ENCODE results near the gene HNRNPC. TPM values are rescaled to one million over a fixed set of nuclear protein-coding genes. Genes with fewer than 3 reads are reported as not detected.
"Not testable (repeated sequence)": the region's sequence is repeated elsewhere in the genome, so short reads cannot be mapped to it uniquely, and the experiment has no call there.

Gene HNRNPC
- total and polyA plus RNA-seq, 10 of the 15 experiments (the other 5 are each of a cell fraction or from before 2014, with no cell fraction given) = 679 to 1,492 (median 1,262) TPM

GRCh38 chr14:21212824-21213223 is 56.4 kb downstream of the HNRNPC start:
- ATAC-seq; H3K9me3 ChIP-seq (replicated peaks; ENCODE audit: control insufficient read depth, insufficient read depth, low read length); POLR2A ChIA-PET; CTCF ChIA-PET; H2AFZ ChIP-seq (ENCODE audit: control insufficient read depth, low read depth, low read length); FAIRE-seq; H3K27ac ChIP-seq (ENCODE audit: control insufficient read depth, insufficient read depth); H3K4me2 ChIP-seq (ENCODE audit: control insufficient read depth, insufficient read depth); intact Hi-C loops (cut with micrococcal nuclease; ENCODE audit: unreplicated experiment); RAD21 ChIA-PET (ENCODE audit: unreplicated experiment); H3K4me3 ChIP-seq; H3K27me3 ChIP-seq (replicated peaks in 1 of 2; ENCODE audit: control insufficient read depth in 2 of 2, insufficient read depth in 2 of 2, low read length in 1 of 2); H3K9ac ChIP-seq (ENCODE audit: control insufficient read depth, insufficient read depth, low read length); H4K20me1 ChIP-seq (ENCODE audit: control insufficient read depth, insufficient read depth); H3K4me1 ChIP-seq (ENCODE audit: control insufficient read depth, insufficient read depth, low read length); BruUV-seq (replicated peaks); in situ Hi-C loops (cut with MboI); DNase-seq (ENCODE audit: low read depth, low spot score): not testable (repeated sequence)
- Histone ChIP-seq H3K79me2 (ENCODE audit: control insufficient read depth, insufficient read depth, low read length) (peaks cover 31% of the 10 kb centered on the region), H3K36me3 (ENCODE audit: control insufficient read depth in 2 of 2, insufficient read depth in 2 of 2, low read length in 1 of 2) (peaks cover 10 to 49% of the 10 kb centered on the region in 2 experiments)
- SMC1A ChIA-PET (ENCODE audit: uncharacterized antibody, unreplicated experiment) = interaction anchor here (1.6 kb wide), 1 partner anchor 11 kb away, joined by 5 read pairs; no protein-coding TSS in a partner anchor
- WGBS (ENCODE audit: insufficient coverage, insufficient replicate concordance, low lambda C conversion rate, missing lambda C conversion rate) = 97% methylated on average over 8 of the region's 8 CpGs

- SMC1A ChIA-PET (ENCODE audit: uncharacterized antibody, unreplicated experiment) = interaction anchor here (1.6 kb wide), 1 partner anchor 12 kb away, joined by 5 read pairs; no protein-coding TSS in a partner anchor
- H3K36me3 ChIP-seq (ENCODE audit: control insufficient read depth in 2 of 2, insufficient read depth in 2 of 2, low read length in 1 of 2) = peaks cover 11 to 56% of the 10 kb centered on the region in 2 experiments
- no TSS peak for BruUV-seq (replicated peaks)
- RAD21 ChIA-PET (ENCODE audit: unreplicated experiment) = no interaction called here
- peaks cover 5% of the 10 kb centered on the region; the same call in 1 of the 2 replicates for H4K20me1 ChIP-seq (ENCODE audit: control insufficient read depth, insufficient read depth)
- FAIRE-seq = no peak
- ATAC-seq = no peak
- H3K4me1 ChIP-seq (ENCODE audit: control insufficient read depth, insufficient read depth, low read length) = peaks cover 5% of the 10 kb centered on the region
- WGBS (ENCODE audit: insufficient coverage, insufficient replicate concordance, low lambda C conversion rate, missing lambda C conversion rate) = 85% methylated on average over 3 of the region's 3 CpGs
- H3K9ac ChIP-seq (ENCODE audit: control insufficient read depth, insufficient read depth, low read length) = no peak overlapping the region
- no peak overlapping the region for H3K4me2 ChIP-seq (ENCODE audit: control insufficient read depth, insufficient read depth)
- H3K27ac ChIP-seq (ENCODE audit: control insufficient read depth, insufficient read depth) = no peak overlapping the region
- POLR2A ChIA-PET = no interaction called here
- H3K9me3 ChIP-seq (replicated peaks; ENCODE audit: control insufficient read depth, insufficient read depth, low read length) = no peaks in the 10 kb centered on the region
- H3K79me2 ChIP-seq (ENCODE audit: control insufficient read depth, insufficient read depth, low read length) = peaks cover 20% of the 10 kb centered on the region
- intact Hi-C loops (cut with micrococcal nuclease; ENCODE audit: unreplicated experiment) (no loop called here), in situ Hi-C loops (cut with MboI) (no loop called here)
- H2AFZ ChIP-seq (ENCODE audit: control insufficient read depth, low read depth, low read length) = no peak overlapping the region
- H3K4me3 ChIP-seq = no peak overlapping the region
- no peaks in the 10 kb centered on the region for H3K27me3 ChIP-seq (replicated peaks in 1 of 2; ENCODE audit: control insufficient read depth in 2 of 2, insufficient read depth in 2 of 2, low read length in 1 of 2)
- CTCF ChIA-PET = no interaction called here
- DNase-seq (ENCODE audit: low read depth, low spot score) = no peak
- TF ChIP-seq SRF (IDR thresholded peaks at IDR 0.05; ENCODE audit: low read depth in 2 of 2, low read length in 2 of 2) (no peak), MYB (IDR thresholded peaks at IDR 0.05; ENCODE audit: borderline replicate concordance, low read depth, low read length) (no peak), BCLAF1 (IDR thresholded peaks at IDR 0.05) (no peak), IKZF2 (IDR thresholded peaks at IDR 0.05) (no peak), NR2C2 (IDR thresholded peaks at IDR 0.05; ENCODE audit: borderline replicate concordance, control insufficient read depth, insufficient read length, low read depth) (no peak), GABPA (IDR thresholded peaks at IDR 0.05; ENCODE audit: low read depth) (no peak), ATF3 (IDR thresholded peaks at IDR 0.05; ENCODE audit: borderline replicate concordance, extremely low read depth, low read depth, low read length) (no peak), CBX5 (IDR thresholded peaks at IDR 0.05; ENCODE audit: low read depth) (no peak), MAX (IDR thresholded peaks at IDR 0.05; ENCODE audit: low read depth, low read length) (no peak), PML (IDR thresholded peaks at IDR 0.05; ENCODE audit: low read length) (no peak), EED (IDR thresholded peaks at IDR 0.05; ENCODE audit: low read depth) (no peak)
Measured at GRCh38 chr14:21211509-21211908, 57.7 kb downstream of the HNRNPC start.

All from GM12878 (cell line).